HG03460 (cell line): ENCODE measurements around the gene FRZB.
"Not testable (repeated sequence)": the region's sequence is repeated elsewhere in the genome, so short reads cannot be mapped to it uniquely, and the experiment has no call there.

Experiments used
- ATAC-seq: cut with Tn5 transposase; IDR thresholded peaks from one replicate; pipeline ENCODE4 v1.9.1; 2021; ENCODE audit not compliant: unreplicated experiment

Gene FRZB

DNA sequence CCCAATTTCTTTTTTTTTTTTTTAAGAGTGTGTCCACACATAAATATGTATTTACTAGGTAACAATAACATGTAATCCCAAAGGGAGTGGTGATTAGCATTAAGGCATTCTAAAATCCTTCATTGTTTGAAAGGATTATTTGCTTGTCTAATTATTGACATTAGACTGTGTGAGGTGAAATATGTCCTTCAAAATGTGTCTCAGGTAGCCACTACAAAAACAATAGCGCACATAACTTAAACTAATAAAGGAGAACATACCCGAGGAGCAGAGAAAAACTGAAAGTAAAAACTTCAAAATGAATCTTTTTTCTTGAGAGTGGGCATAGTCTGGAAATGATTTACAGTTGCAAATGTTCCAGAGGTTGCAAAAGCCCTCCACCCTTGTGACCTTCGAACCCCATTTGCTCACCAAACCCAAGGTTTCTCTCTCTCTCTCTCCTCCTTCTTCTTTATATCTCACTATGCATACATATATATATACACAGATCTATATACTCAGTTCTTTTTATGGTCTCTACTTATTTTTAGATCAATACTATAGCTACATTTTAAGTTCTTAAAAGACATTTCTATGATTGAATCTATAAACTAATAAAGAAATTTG is 24.4 kb upstream of the FRZB start:
- no peak for ATAC-seq

DNA sequence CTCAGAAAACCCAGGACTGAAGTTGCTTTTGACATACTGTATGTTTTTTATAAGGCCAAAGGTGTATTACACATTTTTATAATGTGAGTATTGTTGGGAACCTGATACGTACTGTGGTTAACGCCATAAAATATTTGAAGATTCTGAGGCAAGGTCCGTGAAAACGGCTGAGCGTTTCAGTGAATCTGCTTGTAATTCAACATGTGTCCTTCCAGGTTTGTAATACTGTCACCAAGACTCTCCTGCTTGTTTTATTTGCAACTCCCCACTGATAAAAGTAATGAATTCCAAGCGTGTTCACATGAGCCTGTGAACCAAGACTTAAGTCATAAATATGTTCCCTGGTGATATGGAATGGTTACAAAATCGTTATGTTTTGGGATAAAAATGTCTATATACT is 23.9 kb upstream of the FRZB start:
- ATAC-seq, result no peak

DNA sequence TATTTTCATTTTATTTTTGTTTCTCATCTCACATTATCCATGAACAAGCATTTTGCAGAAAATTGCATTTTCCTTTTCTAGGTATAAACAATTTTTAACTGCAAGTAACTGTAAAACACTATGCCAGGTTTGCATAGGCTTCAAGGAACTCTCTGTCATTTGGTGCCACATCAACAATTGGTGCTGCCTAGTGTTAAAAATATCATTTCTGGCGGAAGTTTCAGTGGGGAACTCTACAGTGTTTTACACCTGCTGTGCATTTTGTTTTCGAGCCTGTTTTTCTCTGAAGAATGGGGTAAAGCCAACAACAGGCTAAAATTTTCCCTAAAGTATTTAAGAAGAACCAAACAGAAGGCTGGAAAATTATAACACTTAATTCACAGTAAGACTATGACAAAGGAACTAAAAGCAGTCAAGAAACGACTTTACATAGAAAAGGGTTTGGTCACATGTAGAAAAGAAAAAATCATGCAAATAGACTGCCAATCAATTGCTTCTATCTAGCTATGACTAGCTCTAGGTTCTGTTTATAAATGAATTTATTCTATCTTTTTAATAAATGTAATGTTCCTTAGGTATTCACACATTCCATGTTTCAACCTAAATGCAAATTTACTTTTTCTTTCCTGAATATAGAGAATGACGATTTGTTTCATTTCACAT is 21.4 kb upstream of the FRZB start:
- ATAC-seq, result no peak

DNA sequence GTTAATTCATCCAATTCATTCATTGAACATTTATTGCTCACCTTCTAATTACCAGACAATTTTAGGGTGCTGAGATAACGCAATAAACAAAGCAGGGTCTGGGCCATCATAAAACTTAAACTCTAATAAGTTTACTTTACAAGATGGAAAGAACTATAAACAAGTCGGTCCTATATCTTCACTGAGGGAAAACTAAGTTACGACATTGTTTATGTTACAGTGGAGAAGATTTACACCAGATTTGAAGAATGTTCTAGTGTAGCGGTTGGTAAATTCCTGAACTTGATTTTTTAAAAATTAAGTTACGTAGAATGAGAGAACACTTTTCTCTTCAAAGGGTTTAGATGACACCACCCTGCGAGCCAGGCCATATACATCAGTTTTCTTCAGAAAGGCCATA is 20.7 kb upstream of the FRZB start:
- ATAC-seq, result no peak

DNA sequence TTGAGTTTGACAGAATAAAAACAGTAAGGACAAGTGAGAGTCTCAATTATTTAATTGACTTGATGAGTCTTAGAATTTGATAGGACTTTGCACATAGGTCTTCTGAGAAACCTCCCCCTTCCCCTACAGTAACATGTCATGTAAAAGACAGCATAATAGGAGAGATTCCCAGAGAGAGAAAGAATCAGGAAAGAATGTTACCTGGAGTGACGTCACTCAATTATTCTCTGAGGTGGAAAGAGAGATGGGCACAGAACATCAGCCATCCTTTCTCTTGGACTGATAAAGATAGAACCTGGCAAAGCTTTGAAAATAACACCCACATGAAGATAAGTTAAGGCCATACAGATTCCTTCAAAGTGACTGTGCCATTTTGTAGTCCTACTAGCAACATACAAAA is 19.3 kb upstream of the FRZB start:
- no peak for ATAC-seq

DNA sequence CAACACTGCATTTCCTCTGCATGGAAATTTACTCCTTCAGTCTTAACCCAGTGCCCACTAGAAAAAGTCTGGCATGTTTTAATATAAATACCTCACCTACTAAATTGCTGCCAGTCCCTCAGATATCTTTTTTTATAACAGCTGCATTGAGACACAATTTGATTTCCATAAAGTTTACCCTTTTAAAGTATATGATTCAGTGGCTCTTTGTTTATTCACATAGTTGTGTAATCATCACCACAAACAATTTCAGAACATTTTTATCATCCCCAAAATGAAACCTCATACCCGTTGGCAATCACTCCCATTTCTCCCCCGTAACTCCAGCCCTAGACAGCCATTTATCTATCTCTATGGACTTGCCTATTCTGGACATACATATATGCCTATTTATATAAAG is 17.0 kb upstream of the FRZB start:
- ATAC-seq, result no peak

DNA sequence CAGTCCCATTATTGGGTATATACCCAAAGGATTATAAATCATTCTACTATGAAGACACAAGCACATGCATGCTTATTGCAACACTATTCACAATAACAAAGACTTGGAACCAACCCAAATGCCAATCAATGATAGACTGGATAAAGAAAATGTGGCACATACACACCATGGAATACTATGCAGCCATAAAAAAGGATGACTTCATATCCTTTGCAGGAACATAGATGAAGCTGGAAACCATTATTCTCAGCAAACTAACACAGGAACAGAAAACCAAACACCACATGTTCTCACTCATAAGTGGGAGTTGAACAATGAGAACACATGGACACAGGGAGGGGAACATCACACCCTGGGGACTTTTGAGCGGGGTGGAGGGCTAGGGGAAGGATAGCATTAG is 13.7 kb upstream of the FRZB start:
- not testable (repeated sequence) for ATAC-seq

DNA sequence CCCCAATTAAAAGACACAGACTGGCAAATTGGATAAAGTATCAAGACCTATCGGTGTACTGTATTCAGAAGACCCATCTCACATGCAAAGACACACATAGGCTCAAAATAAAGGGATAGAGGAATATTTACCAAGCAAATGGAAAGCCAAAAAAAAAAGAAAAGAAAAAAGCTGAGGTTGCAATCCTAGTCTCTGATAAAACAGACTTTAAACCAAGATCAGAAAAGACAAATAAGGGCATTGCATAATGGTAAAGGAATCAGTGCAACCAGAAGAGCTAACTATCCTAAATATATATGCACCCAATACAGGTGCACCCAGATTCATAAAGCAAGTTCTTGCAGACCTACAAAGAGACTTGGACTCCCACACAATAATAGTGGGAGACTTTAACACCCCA is 10.2 kb upstream of the FRZB start:
- not testable (repeated sequence) for ATAC-seq

DNA sequence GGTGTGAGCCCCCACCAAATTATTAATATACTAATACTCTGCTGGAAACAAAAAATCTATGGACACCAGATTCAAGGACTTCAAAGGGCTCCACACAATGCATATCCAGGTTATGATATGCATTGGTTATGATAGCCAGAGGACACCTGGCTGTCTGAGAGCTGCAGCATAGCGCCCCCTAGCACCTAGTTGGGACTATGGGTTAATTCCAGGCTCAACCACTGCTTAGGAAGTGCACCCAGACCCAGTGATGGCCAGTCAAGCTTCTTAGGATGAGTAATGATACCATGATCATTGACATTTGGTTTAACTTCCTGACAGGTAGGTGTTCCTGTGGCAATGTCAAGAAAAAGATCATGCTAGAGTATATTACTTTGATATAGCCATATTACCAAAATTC is 3.8 kb upstream of the FRZB start:
- ATAC-seq, result no peak

DNA sequence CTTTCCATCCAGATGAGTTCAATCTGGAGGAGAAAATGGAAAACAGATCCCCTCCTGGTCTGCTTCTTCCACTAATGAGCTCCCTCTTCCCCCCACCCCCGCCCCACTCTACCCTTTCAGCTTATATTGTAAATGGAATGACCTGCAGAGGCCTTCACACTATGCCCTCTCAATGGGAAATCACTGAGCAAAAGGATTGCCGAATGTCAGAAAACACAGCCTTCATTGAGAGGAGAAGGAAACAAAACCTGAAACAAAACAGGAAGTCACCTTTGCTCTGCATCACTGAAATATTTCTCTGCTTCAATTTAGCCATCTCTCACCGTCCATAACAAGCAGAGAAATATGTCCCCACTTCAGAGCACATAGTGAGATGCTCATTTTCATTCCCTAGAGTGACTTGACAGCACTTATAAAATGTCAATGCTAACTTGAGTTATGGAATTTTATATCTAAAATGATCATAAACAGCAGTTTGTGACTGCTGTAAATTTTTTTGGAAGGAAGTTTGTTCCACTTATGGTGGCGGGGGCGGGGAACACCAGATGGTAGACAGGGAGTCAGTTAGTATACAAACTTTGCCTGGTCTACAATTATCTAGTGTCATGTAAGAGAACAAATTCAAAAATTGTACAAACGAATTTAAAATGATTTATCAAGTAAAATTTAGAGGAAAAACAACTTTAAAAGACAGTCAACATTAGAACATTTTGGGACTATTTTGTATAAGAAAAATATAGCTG is 1.8 kb upstream of the FRZB start:
- no peak for ATAC-seq

DNA sequence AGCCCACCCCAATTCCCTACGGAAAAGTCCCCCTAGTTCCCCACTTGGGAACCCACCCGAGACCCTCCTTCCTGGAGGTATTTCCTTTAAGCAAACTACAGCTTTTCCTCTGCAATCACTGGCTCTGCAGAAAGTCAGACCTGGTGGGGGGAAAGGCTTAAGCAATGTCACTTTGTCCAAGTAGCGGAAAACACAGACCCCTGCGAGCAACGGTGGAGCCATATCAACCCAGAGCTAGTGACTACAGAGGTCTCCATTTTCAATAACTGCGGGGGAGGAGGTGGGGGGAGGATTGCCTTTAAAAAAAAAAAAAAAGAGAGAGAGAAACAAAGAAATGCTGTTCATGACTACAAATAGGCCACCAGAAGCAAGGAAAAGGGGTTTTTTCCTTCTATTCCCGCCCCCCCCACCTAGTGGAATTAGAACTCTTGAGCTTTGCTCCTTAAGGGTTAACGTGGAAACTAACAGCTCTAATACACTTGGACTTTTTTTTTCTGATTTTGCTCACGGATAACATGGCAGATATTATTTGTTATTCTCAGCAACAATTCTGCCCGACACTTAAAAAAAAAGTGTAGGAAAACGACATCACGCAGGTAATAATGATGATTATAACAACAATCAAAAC is 1.1 kb upstream of the FRZB start:
- no peak for ATAC-seq

DNA sequence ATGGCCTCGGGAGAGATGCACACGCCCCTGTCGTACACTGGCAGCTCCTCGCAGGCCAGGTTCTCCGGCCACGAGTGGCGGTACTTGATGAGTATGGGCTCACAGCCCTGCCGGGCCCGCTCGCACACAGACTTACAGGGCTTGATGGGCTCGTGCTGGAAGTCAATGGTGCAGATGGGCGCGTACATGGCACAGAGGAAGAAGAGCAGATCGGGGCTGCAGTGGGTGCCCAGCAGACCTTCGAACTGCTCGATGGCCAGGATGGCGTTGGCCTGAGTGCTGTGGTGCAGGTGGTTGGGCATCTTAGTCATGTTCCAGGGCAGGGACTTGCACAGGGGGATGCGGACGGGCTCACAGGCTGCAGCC is 359 bp downstream of the FRZB start:
- no peak for ATAC-seq

DNA sequence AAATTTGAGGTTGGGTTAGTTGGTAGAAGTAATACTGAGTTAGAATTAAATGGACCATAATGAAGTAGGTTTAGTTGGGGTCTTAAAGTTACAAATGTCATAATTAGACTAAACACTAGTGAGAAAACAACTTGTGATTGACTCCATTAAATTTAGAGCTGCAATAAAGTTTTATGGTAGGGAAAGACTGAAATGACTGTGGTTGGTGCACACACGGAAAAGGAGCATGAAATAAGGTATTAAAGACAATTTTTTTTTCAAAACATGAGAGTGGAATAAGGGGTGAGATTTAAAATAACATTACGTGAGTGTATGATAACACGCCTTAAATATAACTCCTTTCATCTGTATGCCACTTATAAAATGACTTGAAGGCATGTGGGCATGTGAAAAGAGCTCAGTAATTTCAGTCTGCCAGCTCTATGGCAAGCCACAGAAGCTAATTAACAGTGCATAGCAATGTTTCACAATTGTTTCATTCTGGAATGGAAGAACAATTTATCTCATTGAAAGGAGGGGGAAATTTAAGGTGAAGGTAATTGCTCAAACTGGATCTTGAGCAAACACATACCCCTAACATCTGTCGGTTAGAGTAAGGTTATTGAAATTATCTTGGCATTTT is 1.4 kb downstream of the FRZB start:
- no peak for ATAC-seq

DNA sequence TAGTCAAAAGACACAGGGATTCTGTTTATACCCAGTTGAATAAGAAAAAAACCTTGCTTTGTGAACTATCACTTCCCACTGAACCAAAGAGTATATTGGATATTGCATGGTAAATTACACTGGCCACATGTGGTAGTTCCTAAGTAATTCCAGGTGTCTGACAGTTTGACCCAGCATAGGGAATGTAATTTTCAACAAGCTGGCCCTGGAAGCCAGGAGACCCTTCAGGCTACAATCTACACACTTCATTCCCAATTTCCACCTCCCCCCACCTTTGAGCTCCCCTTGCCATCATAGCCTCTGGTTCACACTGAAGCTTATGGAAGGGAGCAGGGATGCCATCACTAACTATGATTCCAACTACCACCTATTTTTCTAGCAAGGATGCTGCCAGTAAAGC is 2.8 kb downstream of the FRZB start:
- ATAC-seq, result no peak

DNA sequence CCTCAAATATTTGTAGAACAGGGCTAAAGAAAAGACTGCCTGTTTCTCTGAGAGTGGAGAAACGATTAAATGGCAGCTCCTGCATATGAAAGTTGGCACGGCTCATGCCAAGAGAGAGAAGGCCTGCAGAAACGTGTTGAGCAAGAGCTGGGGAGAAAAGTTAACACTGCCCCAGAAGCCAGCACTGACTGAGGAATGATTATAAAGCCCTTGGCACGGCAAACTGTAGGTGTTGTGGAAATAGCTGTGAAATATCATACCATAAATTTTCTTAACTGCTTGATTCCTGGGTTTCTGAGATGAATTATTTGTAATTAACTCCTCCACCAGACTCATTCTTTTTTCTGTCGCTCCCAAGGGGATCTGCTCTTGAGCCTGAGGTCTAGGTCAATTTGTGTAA is 4.3 kb downstream of the FRZB start:
- no peak for ATAC-seq

DNA sequence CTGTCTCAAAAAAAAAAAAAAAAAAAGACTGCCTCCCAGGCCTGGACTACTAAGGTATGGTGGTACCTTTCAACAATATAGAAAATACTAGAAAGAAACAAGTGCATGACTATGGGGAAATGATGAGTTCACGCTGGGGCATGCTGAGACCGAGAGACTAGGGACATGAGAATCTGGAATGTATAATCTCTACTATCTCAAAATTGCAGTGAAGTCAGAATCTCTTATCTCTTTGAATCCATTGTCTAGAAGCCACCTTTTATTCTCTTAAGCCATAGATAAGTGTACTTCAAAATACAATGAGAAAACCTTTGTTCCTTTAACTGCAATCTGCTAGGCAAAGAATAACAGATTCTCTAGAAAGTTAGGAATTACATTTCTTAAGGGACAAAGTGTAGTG is 5.6 kb downstream of the FRZB start:
- no peak for ATAC-seq

DNA sequence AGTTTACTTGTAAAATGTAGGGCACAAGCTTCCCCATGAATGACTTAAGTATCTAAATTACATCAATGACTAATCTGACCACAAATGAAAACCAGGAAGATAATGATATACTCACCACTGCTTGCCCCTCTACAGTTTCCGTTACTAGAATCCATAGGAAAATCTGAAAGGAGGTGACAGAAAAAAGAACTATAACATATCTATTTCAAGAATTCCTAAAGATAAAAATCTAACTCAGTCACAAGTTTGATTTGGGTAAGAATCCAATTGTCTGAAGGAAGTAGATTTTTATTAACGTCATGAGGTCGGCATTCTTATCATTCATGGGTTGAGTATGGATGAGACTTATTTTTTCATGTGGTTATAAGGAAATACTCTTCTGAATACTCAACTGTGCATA is 7.8 kb downstream of the FRZB start:
- ATAC-seq, result no peak

DNA sequence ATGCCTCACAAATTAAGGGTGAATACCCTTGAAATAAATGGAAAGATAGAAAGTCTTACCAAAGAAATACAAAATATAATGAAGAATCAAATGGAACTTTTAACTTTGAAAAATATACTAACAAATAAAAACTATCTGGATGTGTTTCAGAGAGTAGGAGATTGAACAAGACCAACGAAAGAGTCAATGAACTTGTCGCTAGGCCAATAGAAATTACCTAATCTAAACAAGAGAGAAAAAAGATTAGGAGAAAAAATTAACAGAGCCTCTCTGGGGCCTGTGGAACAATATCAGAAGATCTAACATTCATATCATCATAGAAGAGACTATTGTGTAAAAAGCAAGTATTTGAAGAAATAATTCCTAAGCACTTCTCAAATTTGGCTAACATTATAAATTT is 11.1 kb downstream of the FRZB start:
- no peak for ATAC-seq

DNA sequence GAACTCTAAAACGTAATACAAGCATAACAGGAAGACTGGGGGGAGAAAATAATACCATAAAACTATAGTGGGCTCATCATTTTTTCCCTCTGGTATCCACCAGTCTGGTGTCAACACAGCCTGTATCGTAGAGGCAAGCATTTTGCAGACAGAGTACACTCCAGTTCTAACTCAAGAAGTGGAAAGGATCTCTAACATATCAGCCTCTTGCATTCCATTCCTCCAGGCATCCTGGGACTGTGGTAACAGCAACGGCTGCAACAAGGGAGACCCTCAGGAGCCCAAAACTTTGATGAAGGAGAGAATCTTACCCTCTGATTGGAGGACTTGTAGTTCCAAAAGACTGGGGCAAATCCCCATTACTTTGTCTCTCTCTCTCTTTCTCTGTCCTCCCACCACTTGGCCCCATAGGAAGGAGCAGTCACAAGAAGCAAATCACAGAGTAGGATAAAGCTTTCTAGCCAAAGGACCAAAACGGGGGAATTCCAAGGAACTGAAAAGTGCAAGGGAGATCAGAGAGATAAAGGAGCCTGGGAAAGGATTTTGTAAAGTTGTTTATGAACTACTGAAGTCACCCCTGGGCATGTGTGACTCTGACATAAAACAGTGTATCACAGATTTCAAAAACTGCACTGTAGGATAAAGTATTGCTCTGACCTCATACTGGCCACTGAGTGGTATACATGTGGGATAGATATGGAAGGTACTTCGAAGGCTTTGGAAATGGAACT is 11.9 kb downstream of the FRZB start:
- no peak for ATAC-seq

DNA sequence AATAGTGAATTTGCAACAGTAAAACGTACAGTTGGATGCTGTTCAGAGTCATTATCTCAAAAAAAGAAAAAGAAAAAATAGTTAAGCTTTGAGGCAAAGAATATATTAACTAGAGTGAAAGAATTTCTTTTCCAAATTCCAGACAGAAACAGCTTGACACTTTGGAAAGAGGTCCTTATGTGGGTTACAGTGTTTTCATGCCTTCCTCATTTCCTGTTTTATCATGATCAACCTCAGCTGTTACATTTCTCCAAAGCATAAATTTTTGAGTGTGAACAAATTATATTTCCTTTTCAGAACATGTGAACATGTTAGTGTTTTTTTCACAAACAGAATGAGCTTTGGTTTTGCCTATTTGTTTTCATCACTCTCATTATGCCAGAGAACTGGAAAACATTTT is 13.6 kb downstream of the FRZB start:
- no peak for ATAC-seq

DNA sequence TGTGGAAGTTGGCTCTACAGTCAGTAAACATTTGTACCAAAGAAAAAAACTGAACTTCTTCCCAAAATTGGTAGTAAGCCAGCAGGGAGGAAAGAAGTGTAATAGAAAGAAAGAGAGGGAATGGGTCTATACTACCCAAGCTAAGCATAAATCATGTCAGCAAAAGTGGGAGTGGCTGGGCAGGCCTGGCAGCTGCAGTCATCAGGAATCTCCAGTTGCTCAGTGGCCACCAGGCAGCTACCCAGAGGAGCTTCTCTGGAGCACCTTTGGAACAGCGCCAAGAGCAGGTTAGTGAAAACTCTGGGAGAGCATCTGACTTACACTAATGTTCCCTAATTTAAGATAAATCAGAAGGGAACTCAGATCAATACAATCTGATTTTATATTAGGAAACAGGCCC is 14.3 kb downstream of the FRZB start:
- no peak for ATAC-seq
